ENCODE measurements around the gene VCPKMT. TPM values are rescaled to one million over a fixed set of nuclear protein-coding genes. Genes with fewer than 3 reads are reported as not detected.

Gene VCPKMT
- total RNA-seq, 1 donor from 2014 or later, result 23.5 TPM

DNA sequence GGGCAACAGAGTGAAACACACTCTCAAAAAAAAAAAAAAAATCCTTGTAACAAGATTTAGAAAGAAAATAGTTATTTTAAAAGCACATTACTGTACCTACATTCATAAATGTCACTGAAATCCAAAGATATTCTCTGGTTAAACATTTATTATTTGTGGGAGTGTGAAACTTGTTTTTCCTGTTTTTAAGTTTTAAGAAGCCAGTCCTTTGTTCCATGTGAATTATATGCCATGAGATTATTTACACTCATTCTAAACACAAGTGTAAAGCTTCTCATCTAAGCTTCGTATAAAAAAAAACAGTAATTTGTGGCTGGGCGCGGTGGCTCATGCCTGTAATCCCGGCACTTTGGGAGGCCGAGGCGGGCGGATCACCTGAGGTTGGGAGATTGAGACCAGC is 15.0 kb downstream of the VCPKMT start:
- H3K27ac Mint-ChIP-seq, result no peak overlapping the region
- no peaks in the 10 kb centered on the region for H3K36me3 ChIP-seq
- no peaks in the 10 kb centered on the region for H3K79me2 ChIP-seq (ENCODE audit: low read depth)
- H3K4me1 ChIP-seq, result no peaks in the 10 kb centered on the region
- no peak overlapping the region for H3K9ac ChIP-seq
- TF ChIP-seq EZH2 (IDR thresholded peaks at IDR 0.05), result no peak
- no peaks in the 10 kb centered on the region for H3K9me3 Mint-ChIP-seq
- H3K36me3 Mint-ChIP-seq, result no peaks in the 10 kb centered on the region
- H2AFZ ChIP-seq (replicated peaks), result no peak overlapping the region
- no peak overlapping the region for H3K4me3 Mint-ChIP-seq
- no peaks in the 10 kb centered on the region for H4K20me1 ChIP-seq (ENCODE audit: low read depth)
- H3K9me3 ChIP-seq (ENCODE audit: low read depth), result no peaks in the 10 kb centered on the region
- no peaks in the 10 kb centered on the region for H3K4me1 Mint-ChIP-seq
- H3K4me2 ChIP-seq, result no peak overlapping the region
- no peak for DNase-seq (ENCODE audit: low spot score)
- no peaks in the 10 kb centered on the region for H3K27me3 ChIP-seq
- H3K27me3 Mint-ChIP-seq (ENCODE audit: insufficient read depth, low read depth), result peaks cover 3% of the 10 kb centered on the region
- H3K27ac ChIP-seq, result no peak overlapping the region
- H3F3A ChIP-seq (ENCODE audit: low read depth), result no peaks in the 10 kb centered on the region
- H3K4me3 ChIP-seq, result no peak overlapping the region

DNA sequence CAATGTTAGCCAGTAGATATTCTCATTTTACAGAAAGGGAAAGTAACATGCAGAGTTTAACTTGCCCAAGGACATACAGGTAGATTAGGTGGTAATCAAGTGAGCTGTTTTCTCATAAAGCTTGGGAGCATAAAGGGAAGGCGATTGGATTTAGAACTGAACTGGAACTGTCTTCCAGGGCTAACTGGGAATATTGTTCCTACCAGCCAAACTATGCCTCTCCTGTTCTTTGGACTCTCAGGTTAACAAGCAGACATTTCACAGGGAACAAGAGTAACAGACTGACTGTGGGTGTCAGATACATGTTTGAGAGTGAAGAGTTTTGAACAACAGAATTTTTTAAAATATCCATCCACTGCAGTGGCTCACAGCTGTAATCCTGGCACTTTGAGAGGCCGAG is 15.6 kb downstream of the VCPKMT start:
- Histone ChIP-seq H2AFZ (replicated peaks) (no peak overlapping the region), H3F3A (ENCODE audit: low read depth) (no peaks in the 10 kb centered on the region), H3K9ac (no peak overlapping the region), H3K36me3 (no peaks in the 10 kb centered on the region), H3K27me3 (no peaks in the 10 kb centered on the region), H3K4me3 (no peak overlapping the region), H3K4me1 (no peaks in the 10 kb centered on the region), H4K20me1 (ENCODE audit: low read depth) (no peaks in the 10 kb centered on the region), H3K79me2 (ENCODE audit: low read depth) (no peaks in the 10 kb centered on the region), H3K4me2 (no peak overlapping the region), H3K27ac (no peak overlapping the region), H3K9me3 (ENCODE audit: low read depth) (no peaks in the 10 kb centered on the region)
- no peak for DNase-seq (ENCODE audit: low spot score)
- peaks cover 2% of the 10 kb centered on the region for H3K36me3 Mint-ChIP-seq
- H3K9me3 Mint-ChIP-seq, result no peaks in the 10 kb centered on the region
- peaks cover 3% of the 10 kb centered on the region for H3K27me3 Mint-ChIP-seq (ENCODE audit: insufficient read depth, low read depth)
- H3K4me3 Mint-ChIP-seq, result no peak overlapping the region
- no peak overlapping the region for H3K27ac Mint-ChIP-seq
- TF ChIP-seq EZH2 (IDR thresholded peaks at IDR 0.05), result no peak
- TF ChIP-seq, protein P1, sequence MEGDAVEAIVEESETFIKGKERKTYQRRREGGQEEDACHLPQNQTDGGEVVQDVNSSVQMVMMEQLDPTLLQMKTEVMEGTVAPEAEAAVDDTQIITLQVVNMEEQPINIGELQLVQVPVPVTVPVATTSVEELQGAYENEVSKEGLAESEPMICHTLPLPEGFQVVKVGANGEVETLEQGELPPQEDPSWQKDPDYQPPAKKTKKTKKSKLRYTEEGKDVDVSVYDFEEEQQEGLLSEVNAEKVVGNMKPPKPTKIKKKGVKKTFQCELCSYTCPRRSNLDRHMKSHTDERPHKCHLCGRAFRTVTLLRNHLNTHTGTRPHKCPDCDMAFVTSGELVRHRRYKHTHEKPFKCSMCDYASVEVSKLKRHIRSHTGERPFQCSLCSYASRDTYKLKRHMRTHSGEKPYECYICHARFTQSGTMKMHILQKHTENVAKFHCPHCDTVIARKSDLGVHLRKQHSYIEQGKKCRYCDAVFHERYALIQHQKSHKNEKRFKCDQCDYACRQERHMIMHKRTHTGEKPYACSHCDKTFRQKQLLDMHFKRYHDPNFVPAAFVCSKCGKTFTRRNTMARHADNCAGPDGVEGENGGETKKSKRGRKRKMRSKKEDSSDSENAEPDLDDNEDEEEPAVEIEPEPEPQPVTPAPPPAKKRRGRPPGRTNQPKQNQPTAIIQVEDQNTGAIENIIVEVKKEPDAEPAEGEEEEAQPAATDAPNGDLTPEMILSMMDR (IDR thresholded peaks at IDR 0.05), result no peak
- TF ChIP-seq EZH2phosphoT487 (IDR thresholded peaks at IDR 0.05), result no peak
- H3K4me1 Mint-ChIP-seq, result no peaks in the 10 kb centered on the region

DNA sequence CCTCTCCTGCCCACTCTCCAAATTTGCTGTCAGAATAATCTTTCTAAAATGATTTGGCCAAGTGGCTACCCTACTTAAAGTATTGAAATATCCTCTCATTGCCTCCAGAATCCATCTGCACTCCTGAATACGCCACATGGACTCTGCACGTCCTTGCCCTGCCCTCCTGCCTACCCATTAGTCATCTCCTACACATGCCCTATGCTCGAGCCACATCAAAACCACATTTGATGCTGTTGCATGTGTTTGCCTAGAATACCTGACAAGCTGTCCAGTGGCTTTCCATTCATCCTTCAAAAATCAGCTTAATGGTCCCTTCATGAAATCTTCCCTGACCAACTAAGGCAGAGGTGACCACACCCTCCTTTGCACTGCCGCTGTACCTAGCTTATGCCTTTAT is 17.0 kb downstream of the VCPKMT start:
- Mint-ChIP-seq H3K9me3 (no peaks in the 10 kb centered on the region), H3K27me3 (ENCODE audit: insufficient read depth, low read depth) (peaks cover 3% of the 10 kb centered on the region), H3K4me3 (no peak overlapping the region), H3K27ac (no peak overlapping the region), H3K4me1 (no peaks in the 10 kb centered on the region), H3K36me3 (peaks cover 4% of the 10 kb centered on the region)
- DNase-seq (ENCODE audit: low spot score), result no peak
- TF ChIP-seq EZH2phosphoT487 (IDR thresholded peaks at IDR 0.05), result no peak
- no peak for TF ChIP-seq EZH2 (IDR thresholded peaks at IDR 0.05)
- TF ChIP-seq, protein P1 (IDR thresholded peaks at IDR 0.05), result no peak
- H3K36me3 ChIP-seq, result no peaks in the 10 kb centered on the region
- no peak overlapping the region for H3K9ac ChIP-seq
- no peaks in the 10 kb centered on the region for H4K20me1 ChIP-seq (ENCODE audit: low read depth)
- no peaks in the 10 kb centered on the region for H3F3A ChIP-seq (ENCODE audit: low read depth)
- no peak overlapping the region for H3K4me2 ChIP-seq
- H3K9me3 ChIP-seq (ENCODE audit: low read depth), result no peaks in the 10 kb centered on the region
- H3K4me1 ChIP-seq, result no peaks in the 10 kb centered on the region
- H3K4me3 ChIP-seq, result no peak overlapping the region
- H3K27me3 ChIP-seq, result no peaks in the 10 kb centered on the region
- H3K27ac ChIP-seq, result no peak overlapping the region
- no peaks in the 10 kb centered on the region for H3K79me2 ChIP-seq (ENCODE audit: low read depth)
- H2AFZ ChIP-seq (replicated peaks), result no peak overlapping the region

DNA sequence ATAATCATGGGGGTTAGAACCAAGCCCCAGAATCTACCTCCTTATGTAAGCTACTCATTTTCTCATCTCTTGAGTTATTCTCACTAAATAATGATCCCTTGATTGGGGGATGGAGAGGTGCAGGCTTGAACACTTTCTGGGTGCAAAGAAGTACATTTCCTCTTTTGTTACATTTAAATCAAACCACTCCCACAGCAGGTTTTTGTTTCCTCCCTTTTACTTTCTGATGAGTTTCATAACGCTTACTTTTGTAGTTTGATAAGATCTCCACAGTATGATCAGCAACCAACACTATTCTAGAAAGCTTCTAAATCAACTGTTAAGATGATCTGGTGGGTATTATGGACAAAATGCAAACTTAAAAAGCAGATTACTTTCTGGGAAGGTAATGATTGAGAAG is 20.5 kb downstream of the VCPKMT start:
- no peak overlapping the region for H3K27ac ChIP-seq
- no peak overlapping the region for H3K9ac ChIP-seq
- no peaks in the 10 kb centered on the region for H3F3A ChIP-seq (ENCODE audit: low read depth)
- H3K9me3 ChIP-seq (ENCODE audit: low read depth), result no peaks in the 10 kb centered on the region
- TF ChIP-seq EZH2phosphoT487 (IDR thresholded peaks at IDR 0.05), result no peak
- TF ChIP-seq EZH2 (IDR thresholded peaks at IDR 0.05), result no peak
- TF ChIP-seq, protein P1 (IDR thresholded peaks at IDR 0.05), result no peak
- no peak overlapping the region for H3K4me2 ChIP-seq
- Mint-ChIP-seq H3K9me3 (no peaks in the 10 kb centered on the region), H3K4me3 (no peak overlapping the region), H3K36me3 (peaks cover 4% of the 10 kb centered on the region), H3K27me3 (ENCODE audit: insufficient read depth, low read depth) (peaks cover 3% of the 10 kb centered on the region), H3K27ac (no peak overlapping the region), H3K4me1 (peaks cover 16% of the 10 kb centered on the region)
- no peaks in the 10 kb centered on the region for H4K20me1 ChIP-seq (ENCODE audit: low read depth)
- DNase-seq (ENCODE audit: low spot score), result no peak
- H3K4me3 ChIP-seq, result no peak overlapping the region
- H2AFZ ChIP-seq (replicated peaks), result no peak overlapping the region
- no peaks in the 10 kb centered on the region for H3K27me3 ChIP-seq
- H3K36me3 ChIP-seq, result no peaks in the 10 kb centered on the region
- no peaks in the 10 kb centered on the region for H3K4me1 ChIP-seq
- no peaks in the 10 kb centered on the region for H3K79me2 ChIP-seq (ENCODE audit: low read depth)

Data from neural progenitor cell (in vitro differentiated cells).